Prostate gland (tissue), 2 donors: ENCODE results near the gene MRGPRE. TPM values are rescaled to one million over a fixed set of nuclear protein-coding genes. Genes with fewer than 3 reads are reported as not detected.

ENCODE experiments used
- DNase-seq: peaks from one replicate; pipeline ENCODE4 v3.0.0-alpha.2; 2019; ENCODE audit warnings: low spot score
- H3K27ac ChIP-seq, 2 donors: fragments of 200-600 bp; sonication (generic); 2 replicates each; pipeline ENCODE4 v1.5.1; 2017 to 2019
- H3K27me3 ChIP-seq: fragments of 200-600 bp; sonication (generic); replicated peaks from 2 replicates; pipeline ENCODE4 v1.5.1; 2019; ENCODE audit not compliant: insufficient read depth
- H3K36me3 ChIP-seq, 2 donors: fragments of 200-600 bp; sonication (generic); 1 replicate in 1 of 2; 2 replicates in 1 of 2; pipeline versions ENCODE4 v1.5.1 to v1.8.1; 2017 to 2019
- H3K4me1 ChIP-seq: fragments of 200-600 bp; sonication (generic); replicated peaks from 2 replicates; pipeline ENCODE4 v1.5.1; 2019
- H3K4me3 ChIP-seq, 2 donors: fragments of 200-600 bp; sonication (generic); 2 replicates each; pipeline ENCODE4 v1.5.1; 2017 to 2019
- H3K9me3 ChIP-seq: fragments of 200-600 bp; sonication (generic); 2 replicates; pipeline ENCODE4 v1.5.1; 2017
- CTCF ChIP-seq, 4 experiments: fragments of 200-600 bp in 2 of 4; fragments of 450-650 bp in 2 of 4; sonication (generic) in 2 of 4; IDR thresholded peaks; 1 replicate in 3 of 4; 2 replicates in 1 of 4; pipeline ENCODE4 v1.5.1; 2016 to 2019; ENCODE audit warnings: antibody characterized with exemption in 4 of 4, mild to moderate bottlenecking in 2 of 4, moderate library complexity in 2 of 4
- POLR2A ChIP-seq: fragments of 450-650 bp; IDR thresholded peaks from one replicate; pipeline ENCODE4 v1.6.1; 2016; ENCODE audit warnings: antibody characterized with exemption, mild to moderate bottlenecking
- POLR2AphosphoS5 ChIP-seq: sonication (generic); formaldehyde crosslinking; IDR thresholded peaks from one replicate; pipeline ENCODE4 v1.6.1; 2017; ENCODE audit warnings: antibody characterized with exemption
- WGBS: methylation state at CpG from one replicate; pipeline ENCODE4 v1.1.5; 2018; 5-methylcytosine and 5-hydroxymethylcytosine counted together
- intact Hi-C: fragments of 100-400 bp; cut with DNase I; formaldehyde crosslinking; loops from one replicate; pipeline ENCODE4 v1.14.2; 2022
- total RNA-seq, 2 donors: library from RNA; depleted of rRNA; stranded (reverse); fragments of >200 nt; gene quantifications; one replicate each; pipeline ENCODE4 v1.1.0, GENCODE V29; 2016

The MRGPRE gene
- total RNA-seq, 2 donors from 2014 or later: 1.0 TPM; not detected in 1

DNA sequence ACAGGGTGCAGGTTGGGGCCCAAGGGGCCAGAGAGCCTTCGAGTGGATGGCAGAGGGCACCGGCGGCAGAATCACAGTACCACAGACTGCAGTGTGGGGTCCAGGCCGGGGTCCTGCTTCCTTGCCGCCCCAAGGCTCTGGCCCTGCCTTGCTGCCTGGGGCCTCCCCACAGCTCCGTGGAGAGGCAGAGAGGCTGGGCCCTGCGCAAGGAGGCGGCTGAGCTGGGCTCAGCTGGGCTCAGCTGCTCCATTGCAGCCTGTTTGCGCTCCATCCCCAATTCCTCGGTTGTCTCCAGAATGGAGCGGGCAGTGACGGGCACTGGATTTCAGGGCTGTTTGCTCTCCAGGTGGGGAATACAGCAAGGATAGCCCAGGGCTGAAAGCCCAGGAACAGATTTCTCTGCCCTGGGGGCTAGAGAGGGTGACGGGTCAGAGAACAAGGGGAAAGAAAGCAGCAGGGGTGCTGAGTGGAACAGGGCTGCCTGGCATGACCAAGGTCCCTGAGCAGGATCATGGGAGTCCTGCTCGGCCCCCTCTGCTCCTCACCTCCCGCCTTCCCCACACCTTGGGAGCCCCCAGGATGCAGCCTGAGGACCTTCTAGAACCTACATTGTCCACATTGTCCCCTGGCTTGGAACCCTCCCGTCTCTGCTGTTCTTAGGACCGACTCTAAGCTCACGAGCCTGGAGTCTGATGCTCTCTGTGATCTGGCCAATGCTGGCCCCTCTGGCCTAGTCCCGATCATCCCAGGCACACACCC lies 32.5 kb downstream of the MRGPRE start:
- WGBS: 84% methylated on average over 19 of the region's 19 CpGs
- no peaks in the 10 kb centered on the region for H3K36me3 ChIP-seq
- H3K9me3 ChIP-seq: no peaks in the 10 kb centered on the region
- peaks cover 8% of the 10 kb centered on the region for H3K27me3 ChIP-seq
- H3K4me1 ChIP-seq: no peaks in the 10 kb centered on the region
- no peak for TF ChIP-seq CTCF (IDR thresholded peaks at IDR 0.05)
- no peak for TF ChIP-seq POLR2A
- TF ChIP-seq POLR2AphosphoS5: no peak
- no peak overlapping the region for H3K27ac ChIP-seq
- DNase-seq: no peak
- no peak overlapping the region for H3K4me3 ChIP-seq
- intact Hi-C loops: no loop called here

GRCh38 chr11:3198815-3199214 lies 33.4 kb downstream of the MRGPRE start:
- 90% methylated on average over 15 of the region's 15 CpGs for WGBS

GRCh38 chr11:3197878-3198528 lies 34.2 kb downstream of the MRGPRE start:
- Histone ChIP-seq H3K27ac (no peak overlapping the region), H3K27me3 (peaks cover 6% of the 10 kb centered on the region), H3K4me3 (no peak overlapping the region), H3K9me3 (no peaks in the 10 kb centered on the region), H3K4me1 (no peaks in the 10 kb centered on the region), H3K36me3 (no peaks in the 10 kb centered on the region)
- intact Hi-C loops: no loop called here
- TF ChIP-seq POLR2AphosphoS5 (no peak), POLR2A (no peak), CTCF (IDR thresholded peaks at IDR 0.05) (no peak)
- no peak for DNase-seq
- 90% methylated on average over 8 of the region's 8 CpGs for WGBS

More at GRCh38 chr11:3198815-3199214, 33.4 kb downstream of the MRGPRE start:
- Histone ChIP-seq H3K27ac (no peak overlapping the region), H3K27me3 (peaks cover 8% of the 10 kb centered on the region), H3K4me3 (no peak overlapping the region), H3K4me1 (no peaks in the 10 kb centered on the region), H3K9me3 (no peaks in the 10 kb centered on the region), H3K36me3 (no peaks in the 10 kb centered on the region)
- intact Hi-C loops: no loop called here
- TF ChIP-seq POLR2A: no peak
- no peak for TF ChIP-seq CTCF (IDR thresholded peaks at IDR 0.05)
- TF ChIP-seq POLR2AphosphoS5: no peak
- DNase-seq: no peak

- no peaks in the 10 kb centered on the region for H3K27me3 ChIP-seq
- no peaks in the 10 kb centered on the region for H3K9me3 ChIP-seq
- WGBS: 80% methylated on average over 11 of the region's 11 CpGs
- no peak overlapping the region for H3K4me3 ChIP-seq
- DNase-seq: no peak
- H3K36me3 ChIP-seq: no peaks in the 10 kb centered on the region
- no peaks in the 10 kb centered on the region for H3K4me1 ChIP-seq
- H3K27ac ChIP-seq: no peak overlapping the region
- intact Hi-C loops: no loop called here
- TF ChIP-seq POLR2A (no peak), POLR2AphosphoS5 (no peak), CTCF (IDR thresholded peaks at IDR 0.05) (no peak)
Observed at GRCh38 chr11:3197044-3197695, 35.0 kb downstream of the MRGPRE start.
